Peyer's patch (tissue), 4 donors: ENCODE measurements around the gene KDELR3. TPM values are rescaled to one million over a fixed set of nuclear protein-coding genes. Genes with fewer than 3 reads are reported as not detected.

Experiments
- DNase-seq, 3 donors: peaks; one replicate each; pipeline ENCODE4 v3.0.0-alpha.2; 2017 to 2019
- H3K27ac ChIP-seq, 4 donors: fragments of 200-600 bp; sonication (generic); one replicate each; pipeline ENCODE4 v1.5.1; 2016 to 2019
- H3K27me3 ChIP-seq, 2 donors: fragments of 200-600 bp; sonication (generic); one replicate each; pipeline ENCODE4 v1.5.1; 2019
- H3K36me3 ChIP-seq, 3 donors: fragments of 200-600 bp; sonication (generic); one replicate each; pipeline ENCODE4 v1.5.1; 2016 to 2019
- H3K4me1 ChIP-seq, 4 donors: fragments of 200-600 bp; sonication (generic); one replicate each; pipeline ENCODE4 v1.5.1; 2016 to 2019
- H3K4me3 ChIP-seq, 4 donors: fragments of 200-600 bp; sonication (generic); 1 replicate in 3 of 4; 2 replicates in 1 of 4; pipeline ENCODE4 v1.5.1; 2016 to 2019; ENCODE audit warnings: mild to moderate bottlenecking in 1 of 4
- H3K9me3 ChIP-seq, 4 donors: fragments of 200-600 bp; sonication (generic); one replicate each; pipeline ENCODE4 v1.5.1; 2016 to 2019; ENCODE audit warnings: mild to moderate bottlenecking in 1 of 4
- POLR2A ChIP-seq, 2 donors: fragments of 450-650 bp; IDR thresholded peaks; one replicate each; pipeline ENCODE4 v1.5.1; 2017; ENCODE audit warnings: antibody characterized with exemption in 2 of 2, mild to moderate bottlenecking in 2 of 2, moderate library complexity in 2 of 2
- total RNA-seq, 4 donors: library from RNA; depleted of rRNA; stranded (reverse); fragments of >200 nt; gene quantifications; one replicate each; pipeline ENCODE4 v1.1.0, GENCODE V29; 2016
- TF ChIP-seq, protein P1 (sequence below), 6 experiments: fragments of 450-650 bp in 4 of 6; fragments of 200-600 bp in 2 of 6; sonication (generic) in 1 of 6; IDR thresholded peaks; one replicate each; pipeline ENCODE4 v1.5.1; 2017 to 2019; ENCODE audit warnings: antibody characterized with exemption in 6 of 6, mild to moderate bottlenecking in 3 of 6, moderate library complexity in 1 of 6

KDELR3 gene
- total RNA-seq, 4 donors from 2014 or later = 2.5 to 20.0 (median 16.6) TPM

DNA sequence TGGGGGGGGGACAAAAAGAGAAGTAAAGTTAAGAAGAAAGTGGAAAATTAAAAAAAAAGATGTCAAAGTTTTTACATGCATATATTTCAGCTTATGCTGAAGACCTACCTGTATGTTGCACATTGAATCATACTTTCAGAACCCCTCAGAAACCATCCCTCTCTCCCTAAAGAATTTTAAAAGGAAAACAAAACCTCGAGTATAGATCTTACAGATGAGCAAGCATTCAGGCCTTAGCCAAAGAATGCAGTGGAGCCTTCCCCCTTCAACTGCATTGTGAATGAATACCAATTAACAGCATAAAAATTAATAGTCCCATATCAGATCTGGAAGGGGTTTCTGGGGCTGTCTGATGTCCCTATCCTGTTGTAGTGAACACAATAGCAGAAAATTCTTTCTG lies 16.3 kb downstream of the KDELR3 start:
- no peak overlapping the region for H3K4me3 ChIP-seq
- H3K27ac ChIP-seq = no peak overlapping the region
- TF ChIP-seq POLR2A (IDR thresholded peaks at IDR 0.05) = no peak
- TF ChIP-seq, protein P1, sequence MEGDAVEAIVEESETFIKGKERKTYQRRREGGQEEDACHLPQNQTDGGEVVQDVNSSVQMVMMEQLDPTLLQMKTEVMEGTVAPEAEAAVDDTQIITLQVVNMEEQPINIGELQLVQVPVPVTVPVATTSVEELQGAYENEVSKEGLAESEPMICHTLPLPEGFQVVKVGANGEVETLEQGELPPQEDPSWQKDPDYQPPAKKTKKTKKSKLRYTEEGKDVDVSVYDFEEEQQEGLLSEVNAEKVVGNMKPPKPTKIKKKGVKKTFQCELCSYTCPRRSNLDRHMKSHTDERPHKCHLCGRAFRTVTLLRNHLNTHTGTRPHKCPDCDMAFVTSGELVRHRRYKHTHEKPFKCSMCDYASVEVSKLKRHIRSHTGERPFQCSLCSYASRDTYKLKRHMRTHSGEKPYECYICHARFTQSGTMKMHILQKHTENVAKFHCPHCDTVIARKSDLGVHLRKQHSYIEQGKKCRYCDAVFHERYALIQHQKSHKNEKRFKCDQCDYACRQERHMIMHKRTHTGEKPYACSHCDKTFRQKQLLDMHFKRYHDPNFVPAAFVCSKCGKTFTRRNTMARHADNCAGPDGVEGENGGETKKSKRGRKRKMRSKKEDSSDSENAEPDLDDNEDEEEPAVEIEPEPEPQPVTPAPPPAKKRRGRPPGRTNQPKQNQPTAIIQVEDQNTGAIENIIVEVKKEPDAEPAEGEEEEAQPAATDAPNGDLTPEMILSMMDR (IDR thresholded peaks at IDR 0.05) = no peak
- H3K4me1 ChIP-seq = no peaks in the 10 kb centered on the region
- no peaks in the 10 kb centered on the region for H3K9me3 ChIP-seq
- no peaks in the 10 kb centered on the region for H3K27me3 ChIP-seq
- DNase-seq = no peak
- H3K36me3 ChIP-seq = peaks cover 0 to 94% (median 0%) of the 10 kb centered on the region in 3 donors

DNA sequence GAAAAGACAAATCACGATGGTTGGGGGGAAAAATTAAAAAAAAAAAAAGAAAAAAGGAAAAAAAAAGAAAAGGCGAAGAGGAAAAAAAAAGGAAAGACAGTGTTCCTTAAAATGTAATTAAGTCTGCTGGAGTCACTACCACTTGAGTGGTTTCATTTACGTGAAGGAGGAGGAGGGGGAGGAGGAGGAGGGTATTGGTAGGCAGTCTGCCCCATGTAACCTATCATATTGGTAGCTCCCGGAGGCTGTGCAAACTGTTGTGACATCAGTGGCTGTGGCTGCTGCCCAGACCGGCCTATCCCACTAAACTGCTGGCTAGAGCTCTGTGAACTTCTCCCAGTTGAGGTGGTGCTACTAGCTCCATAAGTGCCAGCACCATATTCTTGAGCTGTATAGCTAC lies 17.9 kb downstream of the KDELR3 start:
- Histone ChIP-seq H3K27ac (no peak overlapping the region), H3K36me3 (peaks cover 0 to 100% (median 0%) of the 10 kb centered on the region in 3 donors), H3K4me1 (peaks cover 0 to 5% (median 0%) of the 10 kb centered on the region in 4 donors), H3K9me3 (no peaks in the 10 kb centered on the region), H3K27me3 (no peaks in the 10 kb centered on the region), H3K4me3 (no peak overlapping the region)
- DNase-seq = no peak
- TF ChIP-seq, protein P1 (IDR thresholded peaks at IDR 0.05) = no peak
- no peak for TF ChIP-seq POLR2A (IDR thresholded peaks at IDR 0.05)

DNA sequence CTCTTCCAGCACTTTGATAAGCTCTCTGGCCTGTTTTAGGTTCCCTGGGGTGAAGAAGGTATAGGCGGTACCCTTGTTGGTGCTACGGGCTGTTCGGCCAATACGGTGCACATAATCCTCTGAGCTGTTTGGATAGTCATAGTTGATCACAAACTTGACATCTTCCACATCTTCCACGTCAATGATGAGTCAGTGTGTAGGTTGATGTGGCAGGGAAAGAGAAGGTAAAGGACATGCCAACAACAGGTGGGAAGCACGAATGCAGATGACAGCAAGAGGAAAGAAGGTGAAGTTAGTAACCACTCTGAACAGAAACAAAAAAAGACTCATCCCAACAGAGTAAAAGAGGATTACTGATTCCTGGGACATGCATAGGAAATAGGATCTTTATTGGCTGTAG lies 20.1 kb downstream of the KDELR3 start:
- Histone ChIP-seq H3K9me3 (no peaks in the 10 kb centered on the region), H3K4me3 (no peak overlapping the region), H3K36me3 (peaks cover 0 to 99% (median 5%) of the 10 kb centered on the region in 3 donors), H3K27ac (no peak overlapping the region), H3K4me1 (peaks cover 0 to 12% (median 0%) of the 10 kb centered on the region in 4 donors), H3K27me3 (no peaks in the 10 kb centered on the region)
- TF ChIP-seq, protein P1 (IDR thresholded peaks at IDR 0.05) = no peak
- TF ChIP-seq POLR2A (IDR thresholded peaks at IDR 0.05) = no peak
- DNase-seq = peak in 1 of 3 donors; percentile 16

DNA sequence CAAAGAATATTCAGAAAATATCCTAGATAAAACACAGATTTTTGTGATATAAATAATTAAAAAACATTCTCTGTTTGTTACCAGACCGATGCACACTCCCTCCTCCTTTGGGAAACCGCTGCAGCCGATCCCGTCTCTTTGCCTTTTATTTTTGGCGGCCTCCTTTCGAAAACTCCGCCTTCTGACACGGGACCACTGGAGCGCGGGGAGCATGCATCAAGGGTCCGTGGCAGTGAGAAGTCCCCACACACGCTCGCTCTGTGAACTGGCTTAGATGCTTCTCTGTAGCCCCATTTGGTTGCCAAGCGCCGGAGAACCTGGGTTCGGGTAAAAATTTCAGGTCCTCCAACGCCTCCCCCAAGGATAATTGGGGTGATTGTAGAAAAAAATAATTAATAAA lies 21.2 kb downstream of the KDELR3 start:
- TF ChIP-seq, protein P1 (IDR thresholded peaks at IDR 0.05) = no peak
- no peak for TF ChIP-seq POLR2A (IDR thresholded peaks at IDR 0.05)
- H3K27me3 ChIP-seq = no peaks in the 10 kb centered on the region
- peaks cover 0 to 99% (median 10%) of the 10 kb centered on the region in 3 donors for H3K36me3 ChIP-seq
- H3K4me1 ChIP-seq = peaks cover 0 to 12% (median 0%) of the 10 kb centered on the region in 4 donors
- no peak overlapping the region for H3K4me3 ChIP-seq
- DNase-seq = peak in 1 of 3 donors; percentile 28
- no peaks in the 10 kb centered on the region for H3K9me3 ChIP-seq
- no peak overlapping the region for H3K27ac ChIP-seq

DNA sequence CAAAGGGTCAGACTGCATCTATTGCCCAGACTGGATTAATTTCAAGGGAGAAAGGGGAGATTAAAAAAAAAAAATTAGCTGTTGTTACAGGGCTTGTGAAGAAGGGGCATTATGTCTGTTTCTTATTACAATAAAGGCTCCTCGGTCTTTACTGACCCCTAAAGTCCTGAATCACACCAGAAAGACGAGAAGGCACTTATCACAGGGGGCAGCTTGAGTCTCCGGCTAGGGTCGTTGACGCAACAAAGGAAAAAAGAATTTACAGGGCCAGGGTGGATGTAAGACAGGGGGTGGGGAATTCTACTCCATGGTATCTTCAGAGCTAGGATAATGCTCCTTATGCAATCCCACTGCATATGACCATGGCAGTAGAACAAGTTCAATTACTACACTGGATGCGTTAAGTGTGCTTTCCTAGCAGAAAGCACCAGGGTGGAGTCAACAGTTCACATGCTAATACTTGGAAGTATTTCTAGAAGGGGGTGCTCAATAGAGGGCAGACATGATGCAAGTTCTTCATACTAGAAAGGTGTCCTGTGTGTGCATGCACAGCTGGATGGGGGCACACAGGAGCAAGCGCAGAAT lies 21.8 kb downstream of the KDELR3 start:
- peak in 1 of 3 donors; percentile 7 for DNase-seq
- TF ChIP-seq, protein P1 (IDR thresholded peaks at IDR 0.05) = no peak
- no peak for TF ChIP-seq POLR2A (IDR thresholded peaks at IDR 0.05)
- H3K36me3 ChIP-seq = peaks cover 0 to 99% (median 14%) of the 10 kb centered on the region in 3 donors
- H3K27me3 ChIP-seq = no peaks in the 10 kb centered on the region
- H3K4me3 ChIP-seq = no peak overlapping the region
- H3K9me3 ChIP-seq = no peaks in the 10 kb centered on the region
- H3K27ac ChIP-seq = no peak overlapping the region
- H3K4me1 ChIP-seq = peaks cover 0 to 12% (median 0%) of the 10 kb centered on the region in 4 donors
